K562 (cell line): ENCODE measurements around the gene DRC3.

Source experiments
- CTCF ChIP-seq, 3 experiments: IDR thresholded peaks in 2 of 3; conservative IDR thresholded peaks in 1 of 3; 2 replicates each; pipeline ENCODE4 v1.5.1; 2011 to 2012; ENCODE audit warnings: low read length in 3 of 3, mild to moderate bottlenecking in 3 of 3, control low read depth in 2 of 3, improper control_type of control experiment in 1 of 3, inconsistent platforms in 1 of 3, low read depth in 1 of 3, mixed read lengths in 1 of 3, moderate library complexity in 1 of 3; ENCODE audit not compliant: insufficient read depth in 2 of 3
- ELF4 ChIP-seq: fragments of 450-650 bp; formaldehyde crosslinking; IDR thresholded peaks from 2 replicates; pipeline ENCODE4 v1.4.0; 2022; ENCODE audit warnings: missing genetic modification characterization
- EZH2 ChIP-seq: IDR thresholded peaks from 2 replicates; pipeline ENCODE4 v1.6.1; 2012; ENCODE audit warnings: low read depth, mild to moderate bottlenecking, inconsistent platforms, low read length, borderline replicate concordance
- HDAC6 ChIP-seq: IDR thresholded peaks from 2 replicates; pipeline ENCODE4 v1.6.1; 2012; ENCODE audit warnings: low read depth, mild to moderate bottlenecking, control low read depth, inconsistent platforms, low read length, moderate library complexity
- KLF16 ChIP-seq: IDR thresholded peaks from 2 replicates; pipeline ENCODE4 v1.6.1; 2016; ENCODE audit warnings: antibody characterized with exemption
- MAX ChIP-seq: sonication (generic); formaldehyde crosslinking; IDR thresholded peaks from 2 replicates; pipeline ENCODE4 v1.9.0; 2022; ENCODE audit warnings: mild to moderate bottlenecking, missing genetic modification reagents
- POLR2AphosphoS2 ChIP-seq: IDR thresholded peaks from 2 replicates; pipeline ENCODE4 v1.6.1; 2012; ENCODE audit warnings: low read length, improper control_type of control experiment
- ZNF12 ChIP-seq: sonication (generic); formaldehyde crosslinking; IDR thresholded peaks from 2 replicates; pipeline ENCODE4 v1.4.0; 2020; ENCODE audit warnings: mild to moderate bottlenecking, missing genetic modification reagents
- ZNF121 ChIP-seq: sonication (generic); formaldehyde crosslinking; conservative IDR thresholded peaks from 2 replicates; pipeline ENCODE4 v1.8.0; 2022; ENCODE audit warnings: missing genetic modification reagents
- ZNF639 ChIP-seq, 2 experiments: fragments of 200-800 bp in 1 of 2; sonication (Bioruptor generic) in 1 of 2; sonication (generic) in 1 of 2; formaldehyde crosslinking in 1 of 2; IDR thresholded peaks in 1 of 2; conservative IDR thresholded peaks in 1 of 2; 2 replicates each; pipeline versions ENCODE4 v1.5.0 to v1.6.1; 2016 to 2020; ENCODE audit warnings: missing compliant biosample characterization in 1 of 2, missing genetic modification characterization in 1 of 2, missing genetic modification reagents in 1 of 2
- TF ChIP-seq, protein P1 (sequence below): sonication (generic); formaldehyde crosslinking; IDR thresholded peaks from 2 replicates; pipeline ENCODE4 v1.8.0; 2023; ENCODE audit warnings: mild to moderate bottlenecking, missing genetic modification reagents

DNA sequence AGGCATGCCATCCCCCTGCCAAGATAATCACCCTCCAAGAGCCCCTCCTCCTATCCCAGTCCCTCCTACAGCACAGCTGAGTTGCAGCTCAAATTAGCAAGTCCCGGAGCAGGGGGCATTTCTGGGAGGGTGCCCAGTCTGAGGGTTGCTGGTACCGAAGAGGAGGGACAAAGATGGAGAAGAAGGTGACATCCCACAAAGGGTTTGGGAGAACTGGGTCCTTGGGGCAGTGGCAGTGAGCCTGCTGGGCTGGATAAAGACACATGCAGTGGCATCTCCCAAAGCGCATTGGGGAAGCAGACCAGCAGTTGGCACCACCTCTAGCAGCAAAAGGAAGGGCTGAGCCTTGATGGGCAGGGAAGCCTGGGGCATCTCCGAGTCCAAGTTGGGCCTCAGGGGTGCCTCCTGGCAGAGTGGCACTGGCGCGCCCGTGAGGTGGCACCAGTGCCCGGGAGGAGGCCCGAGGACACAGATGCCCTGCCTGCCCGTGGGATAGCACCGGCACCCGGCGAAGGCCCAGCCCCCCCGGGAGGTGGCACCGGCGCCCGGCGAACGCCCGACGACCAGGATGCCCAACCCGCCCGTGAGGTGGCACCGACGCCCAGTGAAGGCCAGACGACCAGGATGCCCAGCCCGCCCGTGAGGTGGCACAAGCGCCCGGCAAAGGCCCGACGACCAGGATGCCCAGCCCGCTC, 1.1 kb upstream of the DRC3 start:
- TF ChIP-seq CTCF (IDR thresholded peaks at IDR 0.05 in 2 of 3, conservative IDR thresholded peaks at IDR 0.05 in 1 of 3; ENCODE audit: insufficient read depth in 2 of 3, low read depth in 1 of 3, low read length in 3 of 3) = no peak
- TF ChIP-seq, protein P1, sequence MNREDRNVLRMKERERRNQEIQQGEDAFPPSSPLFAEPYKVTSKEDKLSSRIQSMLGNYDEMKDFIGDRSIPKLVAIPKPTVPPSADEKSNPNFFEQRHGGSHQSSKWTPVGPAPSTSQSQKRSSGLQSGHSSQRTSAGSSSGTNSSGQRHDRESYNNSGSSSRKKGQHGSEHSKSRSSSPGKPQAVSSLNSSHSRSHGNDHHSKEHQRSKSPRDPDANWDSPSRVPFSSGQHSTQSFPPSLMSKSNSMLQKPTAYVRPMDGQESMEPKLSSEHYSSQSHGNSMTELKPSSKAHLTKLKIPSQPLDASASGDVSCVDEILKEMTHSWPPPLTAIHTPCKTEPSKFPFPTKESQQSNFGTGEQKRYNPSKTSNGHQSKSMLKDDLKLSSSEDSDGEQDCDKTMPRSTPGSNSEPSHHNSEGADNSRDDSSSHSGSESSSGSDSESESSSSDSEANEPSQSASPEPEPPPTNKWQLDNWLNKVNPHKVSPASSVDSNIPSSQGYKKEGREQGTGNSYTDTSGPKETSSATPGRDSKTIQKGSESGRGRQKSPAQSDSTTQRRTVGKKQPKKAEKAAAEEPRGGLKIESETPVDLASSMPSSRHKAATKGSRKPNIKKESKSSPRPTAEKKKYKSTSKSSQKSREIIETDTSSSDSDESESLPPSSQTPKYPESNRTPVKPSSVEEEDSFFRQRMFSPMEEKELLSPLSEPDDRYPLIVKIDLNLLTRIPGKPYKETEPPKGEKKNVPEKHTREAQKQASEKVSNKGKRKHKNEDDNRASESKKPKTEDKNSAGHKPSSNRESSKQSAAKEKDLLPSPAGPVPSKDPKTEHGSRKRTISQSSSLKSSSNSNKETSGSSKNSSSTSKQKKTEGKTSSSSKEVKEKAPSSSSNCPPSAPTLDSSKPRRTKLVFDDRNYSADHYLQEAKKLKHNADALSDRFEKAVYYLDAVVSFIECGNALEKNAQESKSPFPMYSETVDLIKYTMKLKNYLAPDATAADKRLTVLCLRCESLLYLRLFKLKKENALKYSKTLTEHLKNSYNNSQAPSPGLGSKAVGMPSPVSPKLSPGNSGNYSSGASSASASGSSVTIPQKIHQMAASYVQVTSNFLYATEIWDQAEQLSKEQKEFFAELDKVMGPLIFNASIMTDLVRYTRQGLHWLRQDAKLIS = no peak
- no peak for TF ChIP-seq ZNF121 (CRISPR knock-in tag)
- TF ChIP-seq ZNF12 (CRISPR knock-in tag) = no peak
- no peak for TF ChIP-seq POLR2AphosphoS2
- no peak for TF ChIP-seq MAX
- no peak for TF ChIP-seq EZH2
- TF ChIP-seq KLF16 = no peak
- no peak for TF ChIP-seq ELF4 (CRISPR knock-in tag)
- no peak for TF ChIP-seq ZNF639 (CRISPR knock-in tag; conservative IDR thresholded peaks at IDR 0.05 in 1 of 2, IDR thresholded peaks at IDR 0.05 in 1 of 2)
- no peak for TF ChIP-seq HDAC6
